T-cell (primary cell): Measurements from ENCODE around the gene RITA1. TPM values are rescaled to one million over a fixed set of nuclear protein-coding genes. Genes with fewer than 3 reads are reported as not detected.

ENCODE experiments used
- ATAC-seq, 4 experiments: fragments of 200-7000 bp in 3 of 4; fragments of 150-1000 bp in 1 of 4; cut with Tn5 transposase; replicated peaks in 1 of 4; 1 replicate in 3 of 4; 2 replicates in 1 of 4; pipeline ENCODE4 v1.10.0; 2021; ENCODE audit warnings: moderate library complexity in 3 of 4, mild to moderate bottlenecking in 2 of 4, moderate number of reproducible peaks in 1 of 4
- CTCF ChIA-PET, 2 donors: fragments of 300-600 bp; sonication (Branson Sonifier 250); formaldehyde crosslinking; loops; one replicate each; lab custom pipeline; 2022; ENCODE audit warnings: antibody characterized with exemption in 2 of 2; lab: Charles Lee
- POLR2A ChIA-PET, 2 donors: fragments of 300-600 bp; sonication (Branson Sonifier 250); formaldehyde crosslinking; loops; one replicate each; lab custom pipeline; 2022; ENCODE audit warnings: antibody characterized with exemption in 2 of 2; lab: Charles Lee
- DNase-seq, 35 experiments: peaks; one replicate each; pipeline versions ENCODE4 v3.0.0 to v3.0.0-alpha.2; 2013 to 2023
- H3K27ac ChIP-seq: one replicate; pipeline ENCODE4 v1.5.1; 2013; ENCODE audit warnings: low read length
- H3K27me3 ChIP-seq, 2 experiments: replicated peaks in 1 of 2; 1 replicate in 1 of 2; 2 replicates in 1 of 2; pipeline versions ENCODE4 v1.6.1 to v1.7.0; 2013; ENCODE audit warnings: low read length in 1 of 2, mixed read lengths in 1 of 2; ENCODE audit not compliant: control insufficient read depth in 2 of 2, insufficient read depth in 2 of 2; ENCODE audit errors: extremely low read depth in 1 of 2
- H3K36me3 ChIP-seq, 2 donors: 1 replicate in 1 of 2; 2 replicates in 1 of 2; pipeline versions ENCODE4 v1.6.1 to v1.7.0; 2013; ENCODE audit warnings: low read length in 1 of 2; ENCODE audit not compliant: control insufficient read depth in 2 of 2, insufficient read depth in 1 of 2; ENCODE audit errors: extremely low read depth in 1 of 2
- H3K4me1 ChIP-seq, 2 experiments: 1 replicate in 1 of 2; 2 replicates in 1 of 2; pipeline versions ENCODE4 v1.6.1 to v1.7.0; 2013; ENCODE audit warnings: low read length in 2 of 2, mixed read lengths in 1 of 2; ENCODE audit not compliant: insufficient read depth in 2 of 2, control insufficient read depth in 1 of 2; ENCODE audit errors: extremely low read depth in 1 of 2
- H3K4me3 ChIP-seq, 2 donors: 1 replicate in 1 of 2; 2 replicates in 1 of 2; pipeline versions ENCODE4 v1.5.1 to v1.7.0; 2013; ENCODE audit warnings: mild to moderate bottlenecking in 2 of 2, low read length in 1 of 2, moderate library complexity in 1 of 2; ENCODE audit not compliant: control insufficient read depth in 1 of 2; ENCODE audit errors: extremely low read depth in 1 of 2
- H3K9me3 ChIP-seq: 2 replicates; pipeline ENCODE4 v1.7.0; 2013
- H3K27ac Mint-ChIP-seq, 2 donors: one replicate each; pipeline ENCODE4 v1.8.0; 2020 to 2021; ENCODE audit warnings: mild to moderate bottlenecking in 2 of 2, mixed read lengths in 2 of 2
- H3K27me3 Mint-ChIP-seq, 2 donors: one replicate each; pipeline ENCODE4 v1.8.0; 2021 to 2022; ENCODE audit warnings: mixed read lengths in 2 of 2
- H3K36me3 Mint-ChIP-seq: one replicate; pipeline ENCODE4 v1.8.0; 2021; ENCODE audit warnings: mixed read lengths
- H3K4me1 Mint-ChIP-seq, 3 donors: one replicate each; pipeline ENCODE4 v1.8.0; 2020 to 2022; ENCODE audit warnings: mixed read lengths in 3 of 3, mild to moderate bottlenecking in 1 of 3
- H3K4me3 Mint-ChIP-seq, 3 donors: one replicate each; pipeline ENCODE4 v1.8.0; 2020 to 2022; ENCODE audit warnings: mild to moderate bottlenecking in 3 of 3, mixed read lengths in 3 of 3, moderate library complexity in 3 of 3
- H3K9me3 Mint-ChIP-seq, 3 donors: one replicate each; pipeline ENCODE4 v1.8.0; 2020 to 2022; ENCODE audit warnings: mixed read lengths in 3 of 3
- WGBS: methylation state at CpG from one replicate; pipeline ENCODE4 v1.1.5; 2013; ENCODE audit warnings: missing lambda C conversion rate; ENCODE audit not compliant: insufficient coverage; 5-methylcytosine and 5-hydroxymethylcytosine counted together
- total RNA-seq, 35 experiments: library from RNA in 6 of 35; stranded (reverse) in 6 of 35; fragments of 120-200 nt in 1 of 35; gene quantifications; one replicate each; pipeline versions ENCODE4 v1.2.1 to v1.2.4 and lab custom pipeline; 2013 to 2026

The RITA1 gene
- total RNA-seq, 5 donors from 2014 or later (not counting 1 experiment from before 2014, with no cell fraction given), result 7.8 to 17.8 (median 13.8) TPM

- 98% methylated on average over 8 of the region's 12 CpGs for WGBS
- peaks cover 54% of the 10 kb centered on the region for H3K36me3 Mint-ChIP-seq
- no peaks in the 10 kb centered on the region for H3K4me1 Mint-ChIP-seq
- no peaks in the 10 kb centered on the region for H3K27me3 Mint-ChIP-seq
- Histone ChIP-seq H3K27me3 (no peaks in the 10 kb centered on the region), H3K36me3 (peaks cover 13 to 92% of the 10 kb centered on the region in 2 donors), H3K27ac (no peak overlapping the region), H3K9me3 (no peaks in the 10 kb centered on the region), H3K4me1 (no peaks in the 10 kb centered on the region), H3K4me3 (no peak overlapping the region)
- H3K4me3 Mint-ChIP-seq, result no peak overlapping the region
- H3K27ac Mint-ChIP-seq, result no peak overlapping the region
- ATAC-seq, result no peak
- POLR2A ChIA-PET, result interaction anchor here in 1 of 2 donors (0.5 kb wide), 1 partner anchor 1558 kb away, joined by 3 read pairs; no protein-coding TSS in a partner anchor
- no peak for DNase-seq
- H3K9me3 Mint-ChIP-seq, result no peaks in the 10 kb centered on the region
- CTCF ChIA-PET, result no interaction called here
These were observed 22.5 kb upstream of the RITA1 start for GRCh38 chr12:113163030-113163360.

GRCh38 chr12:113164014-113164413 is 21.5 kb upstream of the RITA1 start:
- Histone ChIP-seq H3K27me3 (no peaks in the 10 kb centered on the region), H3K36me3 (peaks cover 13 to 92% of the 10 kb centered on the region in 2 donors), H3K9me3 (no peaks in the 10 kb centered on the region), H3K4me1 (no peaks in the 10 kb centered on the region), H3K4me3 (no peak overlapping the region), H3K27ac (no peak overlapping the region)
- Mint-ChIP-seq H3K4me3 (no peak overlapping the region), H3K27ac (no peak overlapping the region), H3K36me3 (peaks cover 52% of the 10 kb centered on the region), H3K27me3 (no peaks in the 10 kb centered on the region), H3K4me1 (no peaks in the 10 kb centered on the region), H3K9me3 (no peaks in the 10 kb centered on the region)
- DNase-seq (no peak), ATAC-seq (no peak)
- WGBS, result 100% methylated on average over 10 of the region's 13 CpGs
- POLR2A ChIA-PET, result no interaction called here
- CTCF ChIA-PET, result no interaction called here

GRCh38 chr12:113165521-113166450 is 19.7 kb upstream of the RITA1 start:
- Histone ChIP-seq H3K4me3 (no peak overlapping the region), H3K4me1 (no peaks in the 10 kb centered on the region), H3K27ac (no peak overlapping the region), H3K9me3 (no peaks in the 10 kb centered on the region), H3K27me3 (no peaks in the 10 kb centered on the region), H3K36me3 (peaks cover 21 to 93% of the 10 kb centered on the region in 2 donors)
- DNase-seq, result no peak
- Mint-ChIP-seq H3K36me3 (peaks cover 48% of the 10 kb centered on the region), H3K4me3 (no peak overlapping the region), H3K27me3 (no peaks in the 10 kb centered on the region), H3K9me3 (no peaks in the 10 kb centered on the region), H3K27ac (no peak overlapping the region), H3K4me1 (no peaks in the 10 kb centered on the region)
- ATAC-seq, result no peak
- ChIA-PET CTCF (interaction anchor here in 1 of 2 donors (1.4 kb wide), 1 partner anchor 8 kb away, joined by 6 read pairs; no protein-coding TSS in a partner anchor), POLR2A (interaction anchor here in 1 of 2 donors (0.6 kb wide), 1 partner anchor 11 kb away, joined by 4 read pairs; no protein-coding TSS in a partner anchor)
- WGBS, result 96% methylated on average over 29 of the region's 32 CpGs

- Histone ChIP-seq H3K27ac (no peak overlapping the region), H3K4me3 (no peak overlapping the region), H3K36me3 (peaks cover 24 to 95% of the 10 kb centered on the region in 2 donors), H3K4me1 (no peaks in the 10 kb centered on the region), H3K27me3 (no peaks in the 10 kb centered on the region), H3K9me3 (no peaks in the 10 kb centered on the region)
- CTCF ChIA-PET, result interaction anchor here in 1 of 2 donors (0.6 kb wide), 1 partner anchor 176 kb away, joined by 6 read pairs; no protein-coding TSS in a partner anchor
- no peaks in the 10 kb centered on the region for H3K9me3 Mint-ChIP-seq
- POLR2A ChIA-PET, result no interaction called here
- no peaks in the 10 kb centered on the region for H3K27me3 Mint-ChIP-seq
- DNase-seq (no peak), ATAC-seq (no peak)
- no peak overlapping the region for H3K4me3 Mint-ChIP-seq
- H3K36me3 Mint-ChIP-seq, result peaks cover 52% of the 10 kb centered on the region
- no peak overlapping the region for H3K27ac Mint-ChIP-seq
- peaks cover 0 to 3% (median 1%) of the 10 kb centered on the region in 3 donors for H3K4me1 Mint-ChIP-seq
- WGBS, result 99% methylated on average over 9 of the region's 10 CpGs
These were observed 17.7 kb upstream of the RITA1 start for GRCh38 chr12:113167868-113168267.

- no peak overlapping the region for H3K4me3 Mint-ChIP-seq
- no peak overlapping the region for H3K27ac Mint-ChIP-seq
- peaks cover 0 to 7% of the 10 kb centered on the region in 2 experiments for H3K4me1 ChIP-seq
- peaks cover 20 to 98% of the 10 kb centered on the region in 2 donors for H3K36me3 ChIP-seq
- CTCF ChIA-PET, result no interaction called here
- H3K36me3 Mint-ChIP-seq, result peaks cover 54% of the 10 kb centered on the region
- ATAC-seq, result no peak
- DNase-seq, result no peak
- peaks cover 3 to 7% (median 5%) of the 10 kb centered on the region in 3 donors for H3K4me1 Mint-ChIP-seq
- H3K4me3 ChIP-seq, result no peak overlapping the region
- H3K27me3 Mint-ChIP-seq, result no peaks in the 10 kb centered on the region
- POLR2A ChIA-PET, result interaction anchor here in 1 of 2 donors (0.5 kb wide), 1 partner anchor 10 kb away, joined by 3 read pairs; no protein-coding TSS in a partner anchor
- 92% methylated on average over 13 of the region's 13 CpGs for WGBS
- H3K9me3 ChIP-seq, result no peaks in the 10 kb centered on the region
- H3K27ac ChIP-seq, result no peak overlapping the region
- no peaks in the 10 kb centered on the region for H3K27me3 ChIP-seq
- H3K9me3 Mint-ChIP-seq, result no peaks in the 10 kb centered on the region
These were observed 15.8 kb upstream of the RITA1 start for GRCh38 chr12:113169697-113170096.

GRCh38 chr12:113170457-113170856 is 15.1 kb upstream of the RITA1 start:
- Histone ChIP-seq H3K9me3 (no peaks in the 10 kb centered on the region), H3K4me1 (peaks cover 0 to 7% of the 10 kb centered on the region in 2 experiments), H3K27me3 (no peaks in the 10 kb centered on the region), H3K36me3 (peaks cover 20 to 97% of the 10 kb centered on the region in 2 donors), H3K4me3 (no peak overlapping the region), H3K27ac (no peak overlapping the region)
- peaks cover 3 to 7% (median 5%) of the 10 kb centered on the region in 3 donors for H3K4me1 Mint-ChIP-seq
- H3K27me3 Mint-ChIP-seq, result no peaks in the 10 kb centered on the region
- ChIA-PET POLR2A (interaction anchor here in 1 of 2 donors (0.5 kb wide), 1 partner anchor 66 kb away, joined by 3 read pairs; no protein-coding TSS in a partner anchor), CTCF (interaction anchor here in 1 of 2 donors (1.7 kb wide), 1 partner anchor 177 kb away, joined by 4 read pairs; no protein-coding TSS in a partner anchor)
- ATAC-seq (no peak), DNase-seq (no peak)
- no CpG with 5 or more reads among the region's 5 CpGs for WGBS
- H3K9me3 Mint-ChIP-seq, result no peaks in the 10 kb centered on the region
- H3K36me3 Mint-ChIP-seq, result peaks cover 54% of the 10 kb centered on the region
- no peak overlapping the region for H3K27ac Mint-ChIP-seq
- no peak overlapping the region for H3K4me3 Mint-ChIP-seq
